Liver (tissue), 9 donors: ENCODE results near the gene A1CF. TPM values are rescaled to one million over a fixed set of nuclear protein-coding genes. Genes with fewer than 3 reads are reported as not detected.

Source experiments
- DNase-seq: peaks from one replicate; pipeline ENCODE4 v3.0.0-alpha.2; 2017; ENCODE audit warnings: low spot score
- H3K27ac ChIP-seq, 2 donors: one replicate each; pipeline ENCODE4 v1.7.0; 2013; ENCODE audit warnings: inconsistent platforms in 2 of 2, low read length in 2 of 2, control low read depth in 1 of 2, low read depth in 1 of 2, mild to moderate bottlenecking in 1 of 2
- H3K27me3 ChIP-seq, 4 donors: one replicate each; pipeline versions ENCODE4 v1.6.1 to v1.7.0; 2013; ENCODE audit warnings: low read length in 3 of 4, inconsistent platforms in 1 of 4, mild to moderate bottlenecking in 1 of 4, moderate library complexity in 1 of 4; ENCODE audit not compliant: control insufficient read depth in 4 of 4, insufficient read depth in 4 of 4
- H3K36me3 ChIP-seq, 4 donors: one replicate each; pipeline versions ENCODE4 v1.6.1 to v1.7.0; 2013; ENCODE audit warnings: low read length in 3 of 4, mild to moderate bottlenecking in 3 of 4, low read depth in 1 of 4, moderate library complexity in 1 of 4; ENCODE audit not compliant: control insufficient read depth in 4 of 4, insufficient read depth in 3 of 4
- H3K4me1 ChIP-seq, 4 donors: one replicate each; pipeline versions ENCODE4 v1.6.1 to v1.7.0; 2013; ENCODE audit warnings: low read length in 3 of 4, mild to moderate bottlenecking in 3 of 4, moderate library complexity in 1 of 4; ENCODE audit not compliant: control insufficient read depth in 4 of 4, insufficient read depth in 4 of 4
- H3K4me3 ChIP-seq, 3 donors: one replicate each; pipeline versions ENCODE4 v1.6.1 to v1.7.0; 2013; ENCODE audit warnings: low read length in 3 of 3, control low read depth in 1 of 3, low read depth in 1 of 3, mild to moderate bottlenecking in 1 of 3
- H3K9ac ChIP-seq, 2 donors: one replicate each; pipeline ENCODE4 v1.7.0; 2013; ENCODE audit warnings: low read length in 2 of 2, mild to moderate bottlenecking in 2 of 2, moderate library complexity in 2 of 2, control low read depth in 1 of 2, low read depth in 1 of 2
- H3K9me3 ChIP-seq, 4 donors: one replicate each; pipeline versions ENCODE4 v1.6.1 to v1.7.0; 2013; ENCODE audit warnings: low read length in 3 of 4; ENCODE audit not compliant: control insufficient read depth in 4 of 4
- ATF3 ChIP-seq: IDR thresholded peaks from 2 replicates; pipeline ENCODE4 v1.6.1; 2016; ENCODE audit warnings: antibody characterized with exemption
- CTCF ChIP-seq: fragments of 150-350 bp; IDR thresholded peaks from 2 replicates; pipeline ENCODE4 v1.5.1; 2017; ENCODE audit warnings: improper control_type of control experiment, low read depth, low read length; ENCODE audit not compliant: missing input control
- EGR1 ChIP-seq, 2 donors: IDR thresholded peaks; 2 replicates each; pipeline ENCODE4 v1.6.1; 2016 to 2018; ENCODE audit warnings: antibody characterized with exemption in 2 of 2, low read depth in 2 of 2
- FOXA1 ChIP-seq: IDR thresholded peaks from 2 replicates; pipeline ENCODE4 v1.6.1; 2016; ENCODE audit warnings: antibody characterized with exemption
- FOXA2 ChIP-seq: IDR thresholded peaks from 2 replicates; pipeline ENCODE4 v1.6.1; 2016; ENCODE audit warnings: antibody characterized with exemption
- GABPA ChIP-seq, 2 donors: IDR thresholded peaks in 1 of 2; conservative IDR thresholded peaks in 1 of 2; 2 replicates each; pipeline ENCODE4 v1.6.1; 2016; ENCODE audit warnings: antibody characterized with exemption in 2 of 2, mild to moderate bottlenecking in 1 of 2, moderate library complexity in 1 of 2
- HNF4A ChIP-seq, 2 donors: conservative IDR thresholded peaks; 2 replicates each; pipeline ENCODE4 v1.6.1; 2016; ENCODE audit warnings: antibody characterized with exemption in 2 of 2, mild to moderate bottlenecking in 2 of 2
- HNF4G ChIP-seq: IDR thresholded peaks from 2 replicates; pipeline ENCODE4 v1.6.1; 2016; ENCODE audit warnings: antibody characterized with exemption
- JUND ChIP-seq, 2 donors: IDR thresholded peaks; 2 replicates each; pipeline ENCODE4 v1.6.1; 2016; ENCODE audit warnings: antibody characterized with exemption in 2 of 2
- MAX ChIP-seq: IDR thresholded peaks from 2 replicates; pipeline ENCODE4 v1.6.1; 2016; ENCODE audit warnings: antibody characterized with exemption
- NR2F2 ChIP-seq: IDR thresholded peaks from 2 replicates; pipeline ENCODE4 v1.6.1; 2016; ENCODE audit warnings: antibody characterized with exemption
- RAD21 ChIP-seq, 2 donors: IDR thresholded peaks; 2 replicates each; pipeline ENCODE4 v1.6.1; 2016; ENCODE audit warnings: antibody characterized with exemption in 2 of 2, mild to moderate bottlenecking in 2 of 2
- REST ChIP-seq: IDR thresholded peaks from 2 replicates; pipeline ENCODE4 v1.6.1; 2016; ENCODE audit warnings: antibody characterized with exemption, mild to moderate bottlenecking
- RXRA ChIP-seq, 2 donors: IDR thresholded peaks; 2 replicates each; pipeline ENCODE4 v1.6.1; 2017 to 2018; ENCODE audit warnings: antibody characterized with exemption in 2 of 2, mild to moderate bottlenecking in 1 of 2
- SP1 ChIP-seq: IDR thresholded peaks from 2 replicates; pipeline ENCODE4 v1.6.1; 2018; ENCODE audit warnings: antibody characterized with exemption, mild to moderate bottlenecking
- TAF1 ChIP-seq: conservative IDR thresholded peaks from 2 replicates; pipeline ENCODE4 v1.6.1; 2016; ENCODE audit warnings: antibody characterized with exemption, mild to moderate bottlenecking
- YY1 ChIP-seq: IDR thresholded peaks from 2 replicates; pipeline ENCODE4 v1.6.1; 2016; ENCODE audit warnings: antibody characterized with exemption, mild to moderate bottlenecking
- whole genome bisulfite sequencing: extraction: QIAGEN DNeasy Blood & Tissue Kit; methylation state at CpG from one replicate; pipeline ENCODE4 v1.1.7; 2013; 5-methylcytosine and 5-hydroxymethylcytosine counted together
- polyA plus RNA-seq, 2 donors: library from polyadenylated mRNA; stranded (reverse) in 1 of 2; unstranded in 1 of 2; fragments of 200-250 nt in 1 of 2; fragments of >200 nt in 1 of 2; fragmentation: Nextera tagmentation in 1 of 2; extraction: Ambion mirVana in 1 of 2; gene quantifications; one replicate each; pipeline versions ENCODE4 v1.2.1 to v1.2.3, GENCODE V29; 2013 to 2015
- total RNA-seq, 2 donors: library from RNA; depleted of rRNA; stranded (reverse); fragments of >200 nt; gene quantifications; one replicate each; pipeline ENCODE4 v1.2.3, GENCODE V29; 2014
- TF ChIP-seq, protein P1 (sequence below): IDR thresholded peaks from 2 replicates; pipeline ENCODE4 v1.6.1; 2016; ENCODE audit warnings: antibody characterized with exemption
- donor health status: healthy.
- donor health status: healthy.
- donor health status: healthy.
- donor health status: healthy.
- donor health status: healthy.

A1CF gene
- total and polyA plus RNA-seq, 4 donors = 31.8 to 198 (median 111) TPM

- TF ChIP-seq, protein P1, sequence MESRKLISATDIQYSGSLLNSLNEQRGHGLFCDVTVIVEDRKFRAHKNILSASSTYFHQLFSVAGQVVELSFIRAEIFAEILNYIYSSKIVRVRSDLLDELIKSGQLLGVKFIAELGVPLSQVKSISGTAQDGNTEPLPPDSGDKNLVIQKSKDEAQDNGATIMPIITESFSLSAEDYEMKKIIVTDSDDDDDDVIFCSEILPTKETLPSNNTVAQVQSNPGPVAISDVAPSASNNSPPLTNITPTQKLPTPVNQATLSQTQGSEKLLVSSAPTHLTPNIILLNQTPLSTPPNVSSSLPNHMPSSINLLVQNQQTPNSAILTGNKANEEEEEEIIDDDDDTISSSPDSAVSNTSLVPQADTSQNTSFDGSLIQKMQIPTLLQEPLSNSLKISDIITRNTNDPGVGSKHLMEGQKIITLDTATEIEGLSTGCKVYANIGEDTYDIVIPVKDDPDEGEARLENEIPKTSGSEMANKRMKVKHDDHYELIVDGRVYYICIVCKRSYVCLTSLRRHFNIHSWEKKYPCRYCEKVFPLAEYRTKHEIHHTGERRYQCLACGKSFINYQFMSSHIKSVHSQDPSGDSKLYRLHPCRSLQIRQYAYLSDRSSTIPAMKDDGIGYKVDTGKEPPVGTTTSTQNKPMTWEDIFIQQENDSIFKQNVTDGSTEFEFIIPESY = no peak
- no peak for TF ChIP-seq GABPA (IDR thresholded peaks at IDR 0.05 in 1 of 2, conservative IDR thresholded peaks at IDR 0.05 in 1 of 2)
- no peak for TF ChIP-seq FOXA1
- no peak for TF ChIP-seq ATF3
- no peak for TF ChIP-seq JUND (IDR thresholded peaks at IDR 0.05)
- TF ChIP-seq HNF4G = no peak
These were observed 48.3 kb downstream of the A1CF start (continued) for GRCh38 chr10:50837095-50837494.

DNA sequence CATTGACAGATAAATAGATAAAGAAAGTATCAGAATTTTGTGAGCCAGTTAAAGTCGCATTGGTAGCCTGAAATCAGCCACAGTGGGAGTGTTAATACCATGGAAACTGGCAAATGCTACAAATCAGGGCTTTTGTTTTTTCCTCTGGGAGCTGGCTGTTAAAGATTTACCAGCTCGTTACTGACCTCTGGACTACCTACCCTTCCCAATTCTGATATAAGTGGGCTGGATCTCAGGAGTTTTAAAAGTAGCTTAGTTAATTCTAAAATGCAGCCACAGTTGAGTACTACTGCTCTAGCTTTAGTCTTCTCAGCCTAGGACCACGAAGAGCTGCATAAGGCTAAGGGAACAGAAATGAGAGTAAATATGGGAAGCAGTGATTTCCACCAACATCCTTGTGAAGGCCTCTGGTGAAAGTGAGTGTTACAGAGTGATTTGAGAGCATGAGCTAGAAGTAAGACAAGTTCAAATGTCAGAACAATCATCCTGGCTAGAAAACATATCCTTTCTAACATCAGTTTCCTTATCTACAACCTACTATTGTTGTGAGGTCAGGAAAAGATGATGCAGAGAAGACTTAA lies 53.2 kb downstream of the A1CF start:
- whole genome bisulfite sequencing = 25% methylated on average over 3 of the region's 3 CpGs
- Histone ChIP-seq H3K27me3 (no peaks in the 10 kb centered on the region), H3K4me3 (no peak overlapping the region), H3K4me1 (peaks cover 3 to 52% (median 35%) of the 10 kb centered on the region in 4 donors), H3K9me3 (no peaks in the 10 kb centered on the region), H3K27ac (peak overlapping the region; percentile 74 to 82), H3K36me3 (peaks cover 0 to 24% (median 9%) of the 10 kb centered on the region in 4 donors), H3K9ac (no peak overlapping the region)
- TF ChIP-seq RXRA (IDR thresholded peaks at IDR 0.05) (peak; percentile 47 to 66), SP1 (peak; percentile 71), NR2F2 (no peak), RAD21 (IDR thresholded peaks at IDR 0.05) (peak; percentile 38), TAF1 (peak; percentile 52), MAX (no peak), FOXA1 (no peak), ATF3 (no peak), GABPA (IDR thresholded peaks at IDR 0.05 in 1 of 2, conservative IDR thresholded peaks at IDR 0.05 in 1 of 2) (peak in 1 of 2 donors; percentile 17), FOXA2 (no peak), CTCF (no peak), EGR1 (IDR thresholded peaks at IDR 0.05; ENCODE audit: low read depth in 2 of 2) (no peak), JUND (IDR thresholded peaks at IDR 0.05) (peak in 1 of 2 donors; percentile 50), HNF4G (peak; percentile 68), YY1 (peak; percentile 16), REST (peak; percentile 86), HNF4A (conservative IDR thresholded peaks at IDR 0.05) (peak; percentile 86 to 88)
- TF ChIP-seq, protein P1 = peak; percentile 38
- DNase-seq = no peak
